GM12878 (cell line): ENCODE measurements around the gene CARD16.

Experiments
- BRCA1 ChIP-seq: IDR thresholded peaks from 2 replicates; pipeline ENCODE4 v1.6.1; 2011; ENCODE audit warnings: low read depth, low read length, improper control_type of control experiment
- CREB1 ChIP-seq: IDR thresholded peaks from 2 replicates; pipeline ENCODE4 v1.6.1; 2012; ENCODE audit warnings: low read depth, mild to moderate bottlenecking, inconsistent platforms
- CTCF ChIP-seq, 3 experiments: IDR thresholded peaks in 2 of 3; conservative IDR thresholded peaks in 1 of 3; 2 replicates each; pipeline ENCODE4 v1.5.1; 2011; ENCODE audit warnings: low read depth in 3 of 3, low read length in 3 of 3, mild to moderate bottlenecking in 3 of 3, control low read depth in 2 of 3, moderate library complexity in 2 of 3, inconsistent platforms in 1 of 3, mixed read lengths in 1 of 3; ENCODE audit not compliant: control insufficient read depth in 2 of 3, insufficient read depth in 1 of 3; ENCODE audit errors: extremely low read depth in 1 of 3
- FOS ChIP-seq: IDR thresholded peaks from 3 replicates; pipeline ENCODE4 v1.6.1; 2011; ENCODE audit warnings: borderline replicate concordance; ENCODE audit not compliant: insufficient read length; ENCODE audit errors: extremely low read depth
- NFYB ChIP-seq: IDR thresholded peaks from 2 replicates; pipeline ENCODE4 v1.6.1; 2011; ENCODE audit warnings: low read depth, mild to moderate bottlenecking, low read length, improper control_type of control experiment, moderate library complexity; ENCODE audit not compliant: insufficient read depth
- RFX5 ChIP-seq: IDR thresholded peaks from 2 replicates; pipeline ENCODE4 v1.6.1; 2011; ENCODE audit warnings: low read depth, low read length, improper control_type of control experiment
- SMC3 ChIP-seq: IDR thresholded peaks from 2 replicates; pipeline ENCODE4 v1.6.1; 2011; ENCODE audit warnings: low read length, improper control_type of control experiment, borderline replicate concordance
- TBL1XR1 ChIP-seq: IDR thresholded peaks from 2 replicates; pipeline ENCODE4 v1.6.1; 2012; ENCODE audit warnings: low read depth, low read length, improper control_type of control experiment
- ZSCAN29 ChIP-seq: fragments of 450-650 bp; IDR thresholded peaks from 2 replicates; pipeline ENCODE4 v1.6.1; 2017; ENCODE audit warnings: mild to moderate bottlenecking, moderate library complexity
- ZZZ3 ChIP-seq: IDR thresholded peaks from 2 replicates; pipeline ENCODE4 v1.6.1; 2011; ENCODE audit warnings: low read depth; ENCODE audit not compliant: control insufficient read depth, insufficient read length

DNA sequence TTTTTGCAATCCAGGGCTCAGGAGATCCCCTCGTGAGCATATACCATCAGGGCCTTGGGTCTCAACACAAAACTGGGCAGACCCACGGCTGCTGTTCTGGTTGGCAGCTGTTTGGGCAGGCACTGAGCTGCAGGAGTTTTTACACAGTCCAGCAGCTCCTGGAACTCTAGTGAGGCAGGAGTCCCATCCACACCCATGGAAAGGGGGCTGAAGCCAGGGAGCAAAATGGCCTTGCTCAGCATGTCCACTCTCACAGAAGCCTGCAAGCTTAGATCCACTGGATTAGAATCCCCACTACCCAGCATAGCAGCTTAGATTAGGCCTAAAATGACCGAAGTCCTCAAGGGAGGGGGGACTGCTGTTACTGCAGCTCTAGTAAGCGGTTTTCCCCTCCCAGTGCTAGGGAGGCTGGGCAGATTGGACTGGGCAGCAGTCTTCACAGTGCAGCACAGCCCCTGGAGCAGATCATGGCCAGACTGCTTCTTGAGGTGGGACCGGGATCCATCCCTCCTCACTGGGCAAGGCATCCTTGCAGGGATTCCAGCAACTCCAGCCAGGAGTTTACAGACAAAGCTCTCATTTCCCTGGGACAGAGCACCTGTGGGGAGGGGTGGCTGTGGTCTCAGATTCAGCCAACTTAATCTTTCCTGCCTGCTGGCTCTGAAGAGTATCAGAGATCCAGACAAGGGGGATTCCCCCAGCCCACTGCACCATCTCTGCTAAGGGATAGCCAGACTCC lies 36.4 kb upstream of the CARD16 start:
- TF ChIP-seq ZZZ3 (no peak), NFYB (no peak), CTCF (IDR thresholded peaks at IDR 0.05 in 2 of 3, conservative IDR thresholded peaks at IDR 0.05 in 1 of 3; ENCODE audit: control insufficient read depth in 2 of 3, extremely low read depth in 1 of 3, insufficient read depth in 1 of 3, low read depth in 3 of 3, low read length in 3 of 3) (no peak), RFX5 (no peak), ZSCAN29 (no peak), BRCA1 (no peak), FOS (no peak), CREB1 (no peak), SMC3 (no peak), TBL1XR1 (no peak)
